GM12873 (cell line): ENCODE measurements around the gene VENTX.

Experiments
- CTCF ChIP-seq: IDR thresholded peaks from 2 replicates; pipeline ENCODE4 v1.5.1; 2012; ENCODE audit warnings: low read depth, mild to moderate bottlenecking, moderate library complexity, low read length, control low read depth; ENCODE audit not compliant: insufficient read depth; ENCODE audit errors: missing control alignments

VENTX gene

DNA sequence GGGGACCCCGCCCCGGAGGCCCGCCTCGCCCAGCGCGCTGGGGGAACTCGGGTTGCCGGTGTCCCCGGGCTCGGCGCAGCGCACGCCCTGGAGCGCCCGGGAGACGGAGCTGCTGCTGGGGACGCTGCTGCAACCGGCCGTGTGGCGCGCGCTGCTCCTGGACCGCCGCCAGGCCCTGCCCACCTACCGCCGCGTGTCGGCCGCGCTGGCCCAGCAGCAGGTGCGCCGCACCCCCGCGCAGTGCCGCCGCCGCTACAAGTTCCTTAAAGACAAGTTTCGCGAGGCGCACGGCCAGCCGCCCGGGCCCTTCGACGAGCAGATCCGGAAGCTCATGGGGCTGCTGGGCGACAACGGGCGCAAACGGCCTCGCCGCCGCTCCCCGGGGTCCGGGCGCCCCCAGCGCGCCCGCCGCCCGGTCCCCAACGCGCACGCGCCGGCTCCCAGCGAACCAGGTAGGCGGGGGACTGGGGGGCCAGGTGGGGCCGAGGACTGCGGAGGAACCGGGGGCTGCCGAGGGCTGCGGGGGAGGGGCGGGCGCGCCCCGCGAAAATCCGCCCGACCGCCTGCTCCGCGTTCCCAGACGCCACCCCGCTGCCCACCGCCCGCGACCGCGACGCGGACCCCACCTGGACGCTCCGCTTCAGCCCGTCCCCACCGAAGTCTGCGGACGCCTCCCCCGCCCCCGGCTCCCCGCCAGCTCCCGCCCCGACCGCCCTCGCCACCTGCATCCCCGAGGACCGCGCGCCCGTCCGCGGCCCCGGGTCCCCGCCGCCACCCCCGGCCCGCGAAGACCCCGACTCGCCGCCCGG is 7.1 kb upstream of the VENTX start:
- TF ChIP-seq CTCF = no peak

GRCh38 chr10:133231244-133231945 is 6.3 kb upstream of the VENTX start:
- no peak for TF ChIP-seq CTCF

DNA sequence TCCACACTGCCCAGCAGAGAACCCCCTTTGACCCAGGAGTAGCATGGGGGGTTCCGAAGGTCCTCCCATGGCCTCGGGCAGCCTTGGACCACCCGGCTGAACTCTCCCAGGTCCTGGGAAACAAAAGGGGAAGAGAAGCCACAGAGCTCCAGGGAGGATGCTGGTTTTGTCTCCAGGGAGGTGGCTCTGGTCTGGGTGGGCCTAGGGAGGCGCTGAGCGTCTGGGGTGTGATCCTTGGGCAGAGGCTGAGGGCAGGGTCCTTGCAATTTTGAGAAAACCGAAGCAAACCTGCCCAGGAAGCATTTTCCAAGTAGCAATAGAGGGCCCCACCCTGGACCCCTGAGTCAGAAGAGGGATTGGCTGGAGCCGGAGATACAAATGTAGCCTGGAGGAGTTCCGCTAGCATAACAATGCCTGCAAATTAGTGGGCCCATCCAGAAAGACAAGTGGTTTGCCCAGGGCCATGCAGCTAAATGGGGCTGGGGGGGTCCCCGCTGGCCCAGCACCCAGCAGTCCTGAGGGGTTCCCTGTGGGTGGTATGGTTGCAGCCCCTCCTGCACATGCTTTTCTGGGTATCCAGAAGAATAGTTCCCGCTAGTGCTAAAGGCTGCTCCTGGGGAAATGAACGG is 5.6 kb upstream of the VENTX start:
- TF ChIP-seq CTCF = no peak

- no peak for TF ChIP-seq CTCF
Observed at GRCh38 chr10:133235265-133235855, 2.3 kb upstream of the VENTX start.

DNA sequence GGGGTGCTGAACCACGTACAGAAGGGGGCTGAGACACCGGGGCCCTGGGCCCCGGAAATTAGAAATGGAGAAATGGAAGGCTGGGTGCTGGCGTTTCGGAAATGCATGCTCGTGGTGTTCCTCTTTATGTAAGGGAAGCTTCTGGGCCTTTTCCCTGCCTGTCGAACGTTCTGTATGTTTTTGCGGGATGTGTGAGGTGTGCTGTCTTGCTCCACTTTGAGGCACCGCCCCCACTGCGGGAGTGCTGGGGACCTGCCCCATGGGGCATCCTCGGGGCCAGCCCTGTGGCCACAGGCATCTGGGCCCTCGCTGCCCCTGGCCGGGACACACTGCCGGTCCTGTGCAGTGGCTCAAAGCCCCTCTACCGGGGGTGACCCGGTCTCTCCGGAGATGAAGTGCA is 1.7 kb upstream of the VENTX start:
- no peak for TF ChIP-seq CTCF

GRCh38 chr10:133236401-133237240 is 1.0 kb upstream of the VENTX start:
- TF ChIP-seq CTCF = no peak
